ENCODE results near the gene UTF1. TPM values are rescaled to one million over a fixed set of nuclear protein-coding genes. Genes with fewer than 3 reads are reported as not detected.
A peak's percentile ranks its signal among the peaks of the same experiment; 100 is the strongest.

The UTF1 gene
- total RNA-seq, 1 donor from 2014 or later, result not detected

- Mint-ChIP-seq H3K27ac (no peak overlapping the region), H3K27me3 (ENCODE audit: low read depth) (no peaks in the 10 kb centered on the region), H3K4me3 (no peak overlapping the region), H3K4me1 (peaks cover 4% of the 10 kb centered on the region), H3K36me3 (peaks cover 3% of the 10 kb centered on the region), H3K9me3 (no peaks in the 10 kb centered on the region)
- DNase-seq (ENCODE audit: low spot score in 2 of 2, unreplicated experiment in 2 of 2), result peak in 1 of 2 experiments; percentile 14
- no peak for TF ChIP-seq CTCF (IDR thresholded peaks at IDR 0.05; ENCODE audit: unreplicated experiment)
Observed at GRCh38 chr10:133199992-133200611, 29.9 kb upstream of the UTF1 start.

GRCh38 chr10:133200621-133201031 is 29.4 kb upstream of the UTF1 start:
- H3K27ac Mint-ChIP-seq, result no peak overlapping the region
- peaks cover 4% of the 10 kb centered on the region for H3K4me1 Mint-ChIP-seq
- H3K27me3 Mint-ChIP-seq (ENCODE audit: low read depth), result no peaks in the 10 kb centered on the region

GRCh38 chr10:133201151-133201947 is 28.7 kb upstream of the UTF1 start:
- no peak for TF ChIP-seq CTCF (IDR thresholded peaks at IDR 0.05; ENCODE audit: unreplicated experiment)
- H3K27ac Mint-ChIP-seq, result no peak overlapping the region
- H3K4me3 Mint-ChIP-seq, result no peak overlapping the region
- H3K9me3 Mint-ChIP-seq, result no peaks in the 10 kb centered on the region
- H3K4me1 Mint-ChIP-seq, result peaks cover 2% of the 10 kb centered on the region
- peaks cover 3% of the 10 kb centered on the region for H3K36me3 Mint-ChIP-seq
- no peaks in the 10 kb centered on the region for H3K27me3 Mint-ChIP-seq (ENCODE audit: low read depth)
- DNase-seq (ENCODE audit: low spot score in 2 of 2, unreplicated experiment in 2 of 2), result no peak

More at GRCh38 chr10:133200621-133201031, 29.4 kb upstream of the UTF1 start:
- Mint-ChIP-seq H3K4me3 (no peak overlapping the region), H3K36me3 (peaks cover 3% of the 10 kb centered on the region), H3K9me3 (no peaks in the 10 kb centered on the region)
- no peak for TF ChIP-seq CTCF (IDR thresholded peaks at IDR 0.05; ENCODE audit: unreplicated experiment)
- peak in 1 of 2 experiments; percentile 8 for DNase-seq (ENCODE audit: low spot score in 2 of 2, unreplicated experiment in 2 of 2)

- H3K27ac Mint-ChIP-seq, result no peak overlapping the region
- no peaks in the 10 kb centered on the region for H3K27me3 Mint-ChIP-seq (ENCODE audit: low read depth)
- peaks cover 3% of the 10 kb centered on the region for H3K36me3 Mint-ChIP-seq
- no peak overlapping the region for H3K4me3 Mint-ChIP-seq
- DNase-seq (ENCODE audit: low spot score in 2 of 2, unreplicated experiment in 2 of 2), result no peak
- no peak for TF ChIP-seq CTCF (IDR thresholded peaks at IDR 0.05; ENCODE audit: unreplicated experiment)
- no peaks in the 10 kb centered on the region for H3K9me3 Mint-ChIP-seq
- H3K4me1 Mint-ChIP-seq, result no peaks in the 10 kb centered on the region
Observed at GRCh38 chr10:133201948-133202725, 27.9 kb upstream of the UTF1 start.

GRCh38 chr10:133202778-133203651 is 27.0 kb upstream of the UTF1 start:
- H3K4me1 Mint-ChIP-seq, result no peaks in the 10 kb centered on the region
- no peak overlapping the region for H3K27ac Mint-ChIP-seq
- H3K36me3 Mint-ChIP-seq, result peaks cover 3% of the 10 kb centered on the region
- no peak for TF ChIP-seq CTCF (IDR thresholded peaks at IDR 0.05; ENCODE audit: unreplicated experiment)
- DNase-seq (ENCODE audit: low spot score in 2 of 2, unreplicated experiment in 2 of 2), result no peak
- no peaks in the 10 kb centered on the region for H3K9me3 Mint-ChIP-seq
- H3K4me3 Mint-ChIP-seq, result no peak overlapping the region
- no peaks in the 10 kb centered on the region for H3K27me3 Mint-ChIP-seq (ENCODE audit: low read depth)

Measured in mesothelial cell of epicardium (in vitro differentiated cells).